ENCODE data around the gene PLLP. TPM values are rescaled to one million over a fixed set of nuclear protein-coding genes. Genes with fewer than 3 reads are reported as not detected.

The PLLP gene
- total RNA-seq, 1 experiment from 2014 or later, result 0.72 TPM

DNA sequence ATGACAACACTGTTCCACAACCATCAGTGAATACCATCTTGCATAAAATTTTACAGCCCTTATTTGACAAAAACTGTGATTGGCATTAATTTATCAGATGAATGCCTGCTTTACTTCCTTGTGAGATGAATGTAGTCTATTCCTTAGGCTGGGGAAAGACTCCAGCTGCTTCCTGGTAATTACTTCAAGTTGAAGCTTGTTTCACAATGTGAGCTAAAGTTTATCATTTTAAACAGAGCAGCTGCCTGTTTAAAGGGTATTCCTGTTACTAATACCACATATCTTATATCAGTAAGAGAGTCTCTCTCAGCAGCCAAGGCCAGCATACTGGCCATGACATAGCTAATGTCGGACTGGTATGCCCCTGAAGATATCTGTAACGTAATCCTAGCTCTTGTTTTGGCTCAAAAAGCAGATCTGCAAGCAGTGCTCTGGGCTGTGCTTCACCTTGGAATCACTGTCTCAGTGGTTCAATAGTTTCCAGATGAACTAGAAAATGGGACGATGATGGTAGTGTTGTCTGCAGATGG, 52.6 kb downstream of the PLLP start:
- Histone ChIP-seq H3K4me3 (ENCODE audit: low read depth in 2 of 2, low read length in 2 of 2) (no peak overlapping the region), H3K9me3 (ENCODE audit: control insufficient read depth, insufficient read depth, low read depth, low read length) (no peaks in the 10 kb centered on the region), H3K27ac (ENCODE audit: low read length) (no peak overlapping the region), H3K4me1 (ENCODE audit: control insufficient read depth, insufficient read depth, low read length) (no peaks in the 10 kb centered on the region), H3K27me3 (ENCODE audit: control insufficient read depth, insufficient read depth, low read length) (no peaks in the 10 kb centered on the region), H3K36me3 (ENCODE audit: control insufficient read depth, insufficient read depth, low read length) (peaks cover 15% of the 10 kb centered on the region)
- intact Hi-C loops (cut with micrococcal nuclease; ENCODE audit: unreplicated experiment) (no loop called here), in situ Hi-C loops (cut with HindIII; ENCODE audit: low pct_unique_long_range_greater_than_20kb, low sequenced_read_pairs) (no loop called here)
- POLR2A ChIA-PET, result no interaction called here
- BruUV-seq (replicated peaks), result no TSS peak
- DNase-seq (ENCODE audit: low read depth, low spot score), result no peak
- TF ChIP-seq, protein P1, sequence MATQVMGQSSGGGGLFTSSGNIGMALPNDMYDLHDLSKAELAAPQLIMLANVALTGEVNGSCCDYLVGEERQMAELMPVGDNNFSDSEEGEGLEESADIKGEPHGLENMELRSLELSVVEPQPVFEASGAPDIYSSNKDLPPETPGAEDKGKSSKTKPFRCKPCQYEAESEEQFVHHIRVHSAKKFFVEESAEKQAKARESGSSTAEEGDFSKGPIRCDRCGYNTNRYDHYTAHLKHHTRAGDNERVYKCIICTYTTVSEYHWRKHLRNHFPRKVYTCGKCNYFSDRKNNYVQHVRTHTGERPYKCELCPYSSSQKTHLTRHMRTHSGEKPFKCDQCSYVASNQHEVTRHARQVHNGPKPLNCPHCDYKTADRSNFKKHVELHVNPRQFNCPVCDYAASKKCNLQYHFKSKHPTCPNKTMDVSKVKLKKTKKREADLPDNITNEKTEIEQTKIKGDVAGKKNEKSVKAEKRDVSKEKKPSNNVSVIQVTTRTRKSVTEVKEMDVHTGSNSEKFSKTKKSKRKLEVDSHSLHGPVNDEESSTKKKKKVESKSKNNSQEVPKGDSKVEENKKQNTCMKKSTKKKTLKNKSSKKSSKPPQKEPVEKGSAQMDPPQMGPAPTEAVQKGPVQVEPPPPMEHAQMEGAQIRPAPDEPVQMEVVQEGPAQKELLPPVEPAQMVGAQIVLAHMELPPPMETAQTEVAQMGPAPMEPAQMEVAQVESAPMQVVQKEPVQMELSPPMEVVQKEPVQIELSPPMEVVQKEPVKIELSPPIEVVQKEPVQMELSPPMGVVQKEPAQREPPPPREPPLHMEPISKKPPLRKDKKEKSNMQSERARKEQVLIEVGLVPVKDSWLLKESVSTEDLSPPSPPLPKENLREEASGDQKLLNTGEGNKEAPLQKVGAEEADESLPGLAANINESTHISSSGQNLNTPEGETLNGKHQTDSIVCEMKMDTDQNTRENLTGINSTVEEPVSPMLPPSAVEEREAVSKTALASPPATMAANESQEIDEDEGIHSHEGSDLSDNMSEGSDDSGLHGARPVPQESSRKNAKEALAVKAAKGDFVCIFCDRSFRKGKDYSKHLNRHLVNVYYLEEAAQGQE (IDR thresholded peaks at IDR 0.05; ENCODE audit: insufficient read depth in 1 of 2, low read depth in 2 of 2, low read length in 1 of 2), result no peak
- TF ChIP-seq SIN3A (IDR thresholded peaks at IDR 0.05; ENCODE audit: borderline replicate concordance, insufficient read depth, low read depth, low read length), result no peak
- TF ChIP-seq POLR2AphosphoS5 (IDR thresholded peaks at IDR 0.05; ENCODE audit: low read depth, low read length), result no peak
- TF ChIP-seq, protein P2, sequence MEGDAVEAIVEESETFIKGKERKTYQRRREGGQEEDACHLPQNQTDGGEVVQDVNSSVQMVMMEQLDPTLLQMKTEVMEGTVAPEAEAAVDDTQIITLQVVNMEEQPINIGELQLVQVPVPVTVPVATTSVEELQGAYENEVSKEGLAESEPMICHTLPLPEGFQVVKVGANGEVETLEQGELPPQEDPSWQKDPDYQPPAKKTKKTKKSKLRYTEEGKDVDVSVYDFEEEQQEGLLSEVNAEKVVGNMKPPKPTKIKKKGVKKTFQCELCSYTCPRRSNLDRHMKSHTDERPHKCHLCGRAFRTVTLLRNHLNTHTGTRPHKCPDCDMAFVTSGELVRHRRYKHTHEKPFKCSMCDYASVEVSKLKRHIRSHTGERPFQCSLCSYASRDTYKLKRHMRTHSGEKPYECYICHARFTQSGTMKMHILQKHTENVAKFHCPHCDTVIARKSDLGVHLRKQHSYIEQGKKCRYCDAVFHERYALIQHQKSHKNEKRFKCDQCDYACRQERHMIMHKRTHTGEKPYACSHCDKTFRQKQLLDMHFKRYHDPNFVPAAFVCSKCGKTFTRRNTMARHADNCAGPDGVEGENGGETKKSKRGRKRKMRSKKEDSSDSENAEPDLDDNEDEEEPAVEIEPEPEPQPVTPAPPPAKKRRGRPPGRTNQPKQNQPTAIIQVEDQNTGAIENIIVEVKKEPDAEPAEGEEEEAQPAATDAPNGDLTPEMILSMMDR (IDR thresholded peaks at IDR 0.05), result no peak
- TF ChIP-seq TCF7L2 (IDR thresholded peaks at IDR 0.05; ENCODE audit: low read depth, low read length), result no peak
- CTCF ChIA-PET, result no interaction called here
- ATAC-seq, result no peak

- in situ Hi-C loops (cut with HindIII; ENCODE audit: low pct_unique_long_range_greater_than_20kb, low sequenced_read_pairs) (no loop called here), intact Hi-C loops (cut with micrococcal nuclease; ENCODE audit: unreplicated experiment) (no loop called here)
- POLR2A ChIA-PET, result no interaction called here
- Histone ChIP-seq H3K27me3 (ENCODE audit: control insufficient read depth, insufficient read depth, low read length) (no peaks in the 10 kb centered on the region), H3K27ac (ENCODE audit: low read length) (no peak overlapping the region), H3K4me3 (ENCODE audit: low read depth in 2 of 2, low read length in 2 of 2) (no peak overlapping the region), H3K36me3 (ENCODE audit: control insufficient read depth, insufficient read depth, low read length) (peaks cover 18% of the 10 kb centered on the region), H3K9me3 (ENCODE audit: control insufficient read depth, insufficient read depth, low read depth, low read length) (no peaks in the 10 kb centered on the region), H3K4me1 (ENCODE audit: control insufficient read depth, insufficient read depth, low read length) (no peaks in the 10 kb centered on the region)
- TF ChIP-seq, protein P1 (IDR thresholded peaks at IDR 0.05; ENCODE audit: insufficient read depth in 1 of 2, low read depth in 2 of 2, low read length in 1 of 2), result no peak
- TF ChIP-seq TCF7L2 (IDR thresholded peaks at IDR 0.05; ENCODE audit: low read depth, low read length) (no peak), SIN3A (IDR thresholded peaks at IDR 0.05; ENCODE audit: borderline replicate concordance, insufficient read depth, low read depth, low read length) (no peak), POLR2AphosphoS5 (IDR thresholded peaks at IDR 0.05; ENCODE audit: low read depth, low read length) (no peak)
- TF ChIP-seq, protein P2 (IDR thresholded peaks at IDR 0.05), result no peak
- ATAC-seq, result no peak
- CTCF ChIA-PET, result no interaction called here
- no peak for DNase-seq (ENCODE audit: low read depth, low spot score)
- no TSS peak for BruUV-seq (replicated peaks)
Observed at GRCh38 chr16:57229079-57229478, 55.4 kb downstream of the PLLP start.
